Activated effector memory CD4-positive, alpha-beta T cell treated with anti-CD3 and anti-CD28 coated beads, Interleukin-2, amount 50 U/mL, for 16 hours (primary cell): ENCODE measurements around the gene S100A8.

Source experiments
- DNase-seq: peaks from one replicate; pipeline ENCODE4 v3.0.0-alpha.2; 2020

The S100A8 gene

GRCh38 chr1:153390938-153391710, at the start of gene S100A8:
Gene S100A8 (minus strand): TSS chr1:153391073. CDS start chr1:153390535, 538 bp downstream.
- no peak for DNase-seq

- no peak for DNase-seq
Observed at GRCh38 chr1:153439273-153439672, 48.4 kb upstream of the S100A8 start.

- DNase-seq: no peak
Observed at GRCh38 chr1:153438599-153438998, 47.7 kb upstream of the S100A8 start.

GRCh38 chr1:153437236-153437635, 46.4 kb upstream of the S100A8 start:
- DNase-seq: no peak

- DNase-seq: no peak
Observed at GRCh38 chr1:153434746-153435455, 44.0 kb upstream of the S100A8 start.

- DNase-seq: no peak
Observed at GRCh38 chr1:153432874-153433681, 42.2 kb upstream of the S100A8 start.

- no peak for DNase-seq
Observed at GRCh38 chr1:153431928-153432327, 41.1 kb upstream of the S100A8 start.

GRCh38 chr1:153431427-153431826, 40.6 kb upstream of the S100A8 start:
- DNase-seq: no peak

GRCh38 chr1:153431002-153431401, 40.1 kb upstream of the S100A8 start:
- DNase-seq: no peak

GRCh38 chr1:153430561-153430960, 39.7 kb upstream of the S100A8 start:
- no peak for DNase-seq

- DNase-seq: no peak
Observed at GRCh38 chr1:153430166-153430553, 39.3 kb upstream of the S100A8 start.

- DNase-seq: no peak
Observed at GRCh38 chr1:153429266-153430165, 38.6 kb upstream of the S100A8 start.

- DNase-seq: no peak
Observed at GRCh38 chr1:153428791-153429190, 37.9 kb upstream of the S100A8 start.

GRCh38 chr1:153428073-153428638, 37.3 kb upstream of the S100A8 start:
- DNase-seq: no peak

GRCh38 chr1:153426809-153427208, 35.9 kb upstream of the S100A8 start:
- no peak for DNase-seq

- DNase-seq: peak; percentile 87
Observed at GRCh38 chr1:153422450-153423068, 31.7 kb upstream of the S100A8 start.

GRCh38 chr1:153420306-153420705, 29.4 kb upstream of the S100A8 start:
- no peak for DNase-seq

GRCh38 chr1:153419436-153419793, 28.5 kb upstream of the S100A8 start:
- peak; percentile 12 for DNase-seq

- peak; percentile 28 for DNase-seq
Observed at GRCh38 chr1:153418758-153419435, 28.0 kb upstream of the S100A8 start.

- peak; percentile 38 for DNase-seq
Observed at GRCh38 chr1:153417136-153417888, 26.4 kb upstream of the S100A8 start.
